K562 (cell line): ENCODE data around the gene SRCIN1. TPM values are rescaled to one million over a fixed set of nuclear protein-coding genes. Genes with fewer than 3 reads are reported as not detected.

Source experiments
- BACH1 ChIP-seq: fragments of 200-800 bp; sonication (Bioruptor generic); IDR thresholded peaks from 2 replicates; pipeline ENCODE4 v1.6.1; 2016; ENCODE audit warnings: missing genetic modification characterization, missing compliant biosample characterization
- CBFA2T3 ChIP-seq: fragments of 450-650 bp; IDR thresholded peaks from 2 replicates; pipeline ENCODE4 v1.6.1; 2017
- HMGN3 ChIP-seq: IDR thresholded peaks from 2 replicates; pipeline ENCODE4 v1.6.1; 2011; ENCODE audit warnings: borderline replicate concordance, low read depth, mild to moderate bottlenecking, mixed read lengths, low read length; ENCODE audit not compliant: insufficient read length; ENCODE audit errors: extremely low read depth
- HMGXB4 ChIP-seq: sonication (generic); formaldehyde crosslinking; IDR thresholded peaks from 2 replicates; pipeline ENCODE4 v1.8.1; 2023; ENCODE audit warnings: mild to moderate bottlenecking, missing genetic modification reagents
- KAT7 ChIP-seq: sonication (generic); formaldehyde crosslinking; IDR thresholded peaks from 2 replicates; pipeline ENCODE4 v1.8.0; 2022; ENCODE audit warnings: missing genetic modification reagents, mild to moderate bottlenecking, borderline replicate concordance
- TAF15 ChIP-seq: fragments of 200-400 bp; formaldehyde crosslinking; IDR thresholded peaks from 2 replicates; pipeline ENCODE4 v1.6.1; 2017; ENCODE audit warnings: mild to moderate bottlenecking, low read depth, low read length, moderate library complexity
- TOE1 ChIP-seq, 2 experiments: fragments of 450-650 bp in 1 of 2; sonication (generic) in 1 of 2; formaldehyde crosslinking in 1 of 2; IDR thresholded peaks; 2 replicates each; pipeline versions ENCODE4 v1.7.1 to v1.8.0; 2016 to 2022; ENCODE audit warnings: borderline replicate concordance in 2 of 2, mild to moderate bottlenecking in 2 of 2, antibody characterized with exemption in 1 of 2, inconsistent platforms in 1 of 2, low read depth in 1 of 2, missing genetic modification reagents in 1 of 2, moderate library complexity in 1 of 2
- ZNF232 ChIP-seq: sonication (generic); formaldehyde crosslinking; IDR thresholded peaks from 2 replicates; pipeline ENCODE4 v1.8.0; 2022; ENCODE audit warnings: mild to moderate bottlenecking, missing genetic modification reagents
- ZNF639 ChIP-seq, 2 experiments: fragments of 200-800 bp in 1 of 2; sonication (Bioruptor generic) in 1 of 2; sonication (generic) in 1 of 2; formaldehyde crosslinking in 1 of 2; IDR thresholded peaks in 1 of 2; conservative IDR thresholded peaks in 1 of 2; 2 replicates each; pipeline versions ENCODE4 v1.5.0 to v1.6.1; 2016 to 2020; ENCODE audit warnings: missing compliant biosample characterization in 1 of 2, missing genetic modification characterization in 1 of 2, missing genetic modification reagents in 1 of 2
- ZNF655 ChIP-seq: fragments of 250-450 bp; sonication (Bioruptor Pico); IDR thresholded peaks from 2 replicates; pipeline ENCODE4 v1.5.0; 2021
- ZNF778 ChIP-seq: fragments of 450-650 bp; formaldehyde crosslinking; IDR thresholded peaks from 2 replicates; pipeline ENCODE4 v1.4.0; 2020; ENCODE audit warnings: mild to moderate bottlenecking, moderate library complexity
- polyA plus RNA-seq, 8 experiments: library from polyadenylated mRNA; depleted of rRNA in 4 of 8; stranded (reverse) in 5 of 8; unstranded in 3 of 8; fragments of >200 nt; fragmentation: Nextera tagmentation in 2 of 8; fragmentation: Illumina TruSeq in 1 of 8; extraction: Ambion mirVana in 2 of 8; extraction: Trizol in 1 of 8; gene quantifications; 2 replicates each; pipeline versions ENCODE4 v1.2.1 to v1.2.3, GENCODE V29; 2011 to 2014; ENCODE audit warnings: inconsistent platforms in 1 of 8, missing spikeins in 1 of 8
- total RNA-seq, 7 experiments: library from RNA; depleted of rRNA in 6 of 7; stranded (reverse); fragments of >200 nt in 6 of 7; fragmentation: Illumina TruSeq in 2 of 7; extraction: Trizol in 2 of 7; gene quantifications; 2 replicates each; pipeline versions ENCODE4 v1.2.1 to v1.2.3, GENCODE V29; 2011 to 2021; ENCODE audit warnings: low replicate concordance in 1 of 7
- TF ChIP-seq, protein P1 (sequence below): sonication (generic); formaldehyde crosslinking; IDR thresholded peaks from 2 replicates; pipeline ENCODE4 v1.8.0; 2022; ENCODE audit warnings: mild to moderate bottlenecking, missing genetic modification reagents
- TF ChIP-seq, protein P2 (sequence below): fragments of 450-650 bp; IDR thresholded peaks from 2 replicates; pipeline ENCODE4 v1.6.1; 2017; ENCODE audit warnings: antibody characterized with exemption, mild to moderate bottlenecking

SRCIN1 gene
- total and polyA plus RNA-seq, 9 of the 15 experiments (the other 6 are each of a cell fraction or from before 2014, with no cell fraction given) = 0.09 to 0.33 (median 0.13) TPM; not detected in 6

GRCh38 chr17:38598536-38598935 is 7.2 kb downstream of the SRCIN1 start (continued):
- TF ChIP-seq, protein P1, sequence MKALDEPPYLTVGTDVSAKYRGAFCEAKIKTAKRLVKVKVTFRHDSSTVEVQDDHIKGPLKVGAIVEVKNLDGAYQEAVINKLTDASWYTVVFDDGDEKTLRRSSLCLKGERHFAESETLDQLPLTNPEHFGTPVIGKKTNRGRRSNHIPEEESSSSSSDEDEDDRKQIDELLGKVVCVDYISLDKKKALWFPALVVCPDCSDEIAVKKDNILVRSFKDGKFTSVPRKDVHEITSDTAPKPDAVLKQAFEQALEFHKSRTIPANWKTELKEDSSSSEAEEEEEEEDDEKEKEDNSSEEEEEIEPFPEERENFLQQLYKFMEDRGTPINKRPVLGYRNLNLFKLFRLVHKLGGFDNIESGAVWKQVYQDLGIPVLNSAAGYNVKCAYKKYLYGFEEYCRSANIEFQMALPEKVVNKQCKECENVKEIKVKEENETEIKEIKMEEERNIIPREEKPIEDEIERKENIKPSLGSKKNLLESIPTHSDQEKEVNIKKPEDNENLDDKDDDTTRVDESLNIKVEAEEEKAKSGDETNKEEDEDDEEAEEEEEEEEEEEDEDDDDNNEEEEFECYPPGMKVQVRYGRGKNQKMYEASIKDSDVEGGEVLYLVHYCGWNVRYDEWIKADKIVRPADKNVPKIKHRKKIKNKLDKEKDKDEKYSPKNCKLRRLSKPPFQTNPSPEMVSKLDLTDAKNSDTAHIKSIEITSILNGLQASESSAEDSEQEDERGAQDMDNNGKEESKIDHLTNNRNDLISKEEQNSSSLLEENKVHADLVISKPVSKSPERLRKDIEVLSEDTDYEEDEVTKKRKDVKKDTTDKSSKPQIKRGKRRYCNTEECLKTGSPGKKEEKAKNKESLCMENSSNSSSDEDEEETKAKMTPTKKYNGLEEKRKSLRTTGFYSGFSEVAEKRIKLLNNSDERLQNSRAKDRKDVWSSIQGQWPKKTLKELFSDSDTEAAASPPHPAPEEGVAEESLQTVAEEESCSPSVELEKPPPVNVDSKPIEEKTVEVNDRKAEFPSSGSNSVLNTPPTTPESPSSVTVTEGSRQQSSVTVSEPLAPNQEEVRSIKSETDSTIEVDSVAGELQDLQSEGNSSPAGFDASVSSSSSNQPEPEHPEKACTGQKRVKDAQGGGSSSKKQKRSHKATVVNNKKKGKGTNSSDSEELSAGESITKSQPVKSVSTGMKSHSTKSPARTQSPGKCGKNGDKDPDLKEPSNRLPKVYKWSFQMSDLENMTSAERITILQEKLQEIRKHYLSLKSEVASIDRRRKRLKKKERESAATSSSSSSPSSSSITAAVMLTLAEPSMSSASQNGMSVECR (CRISPR knock-in tag) = no peak
- TF ChIP-seq ZNF639 (CRISPR knock-in tag; conservative IDR thresholded peaks at IDR 0.05 in 1 of 2, IDR thresholded peaks at IDR 0.05 in 1 of 2) (no peak), ZNF655 (CRISPR knock-in tag) (no peak), BACH1 (no peak), CBFA2T3 (peak; percentile 34; the same call in 1 of the 2 replicates), ZNF232 (CRISPR knock-in tag) (no peak), ZNF778 (CRISPR knock-in tag) (no peak), KAT7 (CRISPR knock-in tag) (no peak), HMGXB4 (CRISPR knock-in tag) (no peak), HMGN3 (no peak), TAF15 (no peak), TOE1 (IDR thresholded peaks at IDR 0.05; ENCODE audit: borderline replicate concordance) (peak; percentile 97), TOE1 (CRISPR knock-in tag; IDR thresholded peaks at IDR 0.05; ENCODE audit: borderline replicate concordance, low read depth) (no peak)
- TF ChIP-seq, protein P2, sequence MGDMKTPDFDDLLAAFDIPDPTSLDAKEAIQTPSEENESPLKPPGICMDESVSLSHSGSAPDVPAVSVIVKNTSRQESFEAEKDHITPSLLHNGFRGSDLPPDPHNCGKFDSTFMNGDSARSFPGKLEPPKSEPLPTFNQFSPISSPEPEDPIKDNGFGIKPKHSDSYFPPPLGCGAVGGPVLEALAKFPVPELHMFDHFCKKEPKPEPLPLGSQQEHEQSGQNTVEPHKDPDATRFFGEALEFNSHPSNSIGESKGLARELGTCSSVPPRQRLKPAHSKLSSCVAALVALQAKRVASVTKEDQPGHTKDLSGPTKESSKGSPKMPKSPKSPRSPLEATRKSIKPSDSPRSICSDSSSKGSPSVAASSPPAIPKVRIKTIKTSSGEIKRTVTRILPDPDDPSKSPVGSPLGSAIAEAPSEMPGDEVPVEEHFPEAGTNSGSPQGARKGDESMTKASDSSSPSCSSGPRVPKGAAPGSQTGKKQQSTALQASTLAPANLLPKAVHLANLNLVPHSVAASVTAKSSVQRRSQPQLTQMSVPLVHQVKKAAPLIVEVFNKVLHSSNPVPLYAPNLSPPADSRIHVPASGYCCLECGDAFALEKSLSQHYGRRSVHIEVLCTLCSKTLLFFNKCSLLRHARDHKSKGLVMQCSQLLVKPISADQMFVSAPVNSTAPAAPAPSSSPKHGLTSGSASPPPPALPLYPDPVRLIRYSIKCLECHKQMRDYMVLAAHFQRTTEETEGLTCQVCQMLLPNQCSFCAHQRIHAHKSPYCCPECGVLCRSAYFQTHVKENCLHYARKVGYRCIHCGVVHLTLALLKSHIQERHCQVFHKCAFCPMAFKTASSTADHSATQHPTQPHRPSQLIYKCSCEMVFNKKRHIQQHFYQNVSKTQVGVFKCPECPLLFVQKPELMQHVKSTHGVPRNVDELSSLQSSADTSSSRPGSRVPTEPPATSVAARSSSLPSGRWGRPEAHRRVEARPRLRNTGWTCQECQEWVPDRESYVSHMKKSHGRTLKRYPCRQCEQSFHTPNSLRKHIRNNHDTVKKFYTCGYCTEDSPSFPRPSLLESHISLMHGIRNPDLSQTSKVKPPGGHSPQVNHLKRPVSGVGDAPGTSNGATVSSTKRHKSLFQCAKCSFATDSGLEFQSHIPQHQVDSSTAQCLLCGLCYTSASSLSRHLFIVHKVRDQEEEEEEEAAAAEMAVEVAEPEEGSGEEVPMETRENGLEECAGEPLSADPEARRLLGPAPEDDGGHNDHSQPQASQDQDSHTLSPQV = no peak
